Measurements from ENCODE around the gene CHRNB4.
"Not testable (repeated sequence)": the region's sequence is repeated elsewhere in the genome, so short reads cannot be mapped to it uniquely, and the experiment has no call there.

The CHRNB4 gene, protein sequence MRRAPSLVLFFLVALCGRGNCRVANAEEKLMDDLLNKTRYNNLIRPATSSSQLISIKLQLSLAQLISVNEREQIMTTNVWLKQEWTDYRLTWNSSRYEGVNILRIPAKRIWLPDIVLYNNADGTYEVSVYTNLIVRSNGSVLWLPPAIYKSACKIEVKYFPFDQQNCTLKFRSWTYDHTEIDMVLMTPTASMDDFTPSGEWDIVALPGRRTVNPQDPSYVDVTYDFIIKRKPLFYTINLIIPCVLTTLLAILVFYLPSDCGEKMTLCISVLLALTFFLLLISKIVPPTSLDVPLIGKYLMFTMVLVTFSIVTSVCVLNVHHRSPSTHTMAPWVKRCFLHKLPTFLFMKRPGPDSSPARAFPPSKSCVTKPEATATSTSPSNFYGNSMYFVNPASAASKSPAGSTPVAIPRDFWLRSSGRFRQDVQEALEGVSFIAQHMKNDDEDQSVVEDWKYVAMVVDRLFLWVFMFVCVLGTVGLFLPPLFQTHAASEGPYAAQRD

DNA sequence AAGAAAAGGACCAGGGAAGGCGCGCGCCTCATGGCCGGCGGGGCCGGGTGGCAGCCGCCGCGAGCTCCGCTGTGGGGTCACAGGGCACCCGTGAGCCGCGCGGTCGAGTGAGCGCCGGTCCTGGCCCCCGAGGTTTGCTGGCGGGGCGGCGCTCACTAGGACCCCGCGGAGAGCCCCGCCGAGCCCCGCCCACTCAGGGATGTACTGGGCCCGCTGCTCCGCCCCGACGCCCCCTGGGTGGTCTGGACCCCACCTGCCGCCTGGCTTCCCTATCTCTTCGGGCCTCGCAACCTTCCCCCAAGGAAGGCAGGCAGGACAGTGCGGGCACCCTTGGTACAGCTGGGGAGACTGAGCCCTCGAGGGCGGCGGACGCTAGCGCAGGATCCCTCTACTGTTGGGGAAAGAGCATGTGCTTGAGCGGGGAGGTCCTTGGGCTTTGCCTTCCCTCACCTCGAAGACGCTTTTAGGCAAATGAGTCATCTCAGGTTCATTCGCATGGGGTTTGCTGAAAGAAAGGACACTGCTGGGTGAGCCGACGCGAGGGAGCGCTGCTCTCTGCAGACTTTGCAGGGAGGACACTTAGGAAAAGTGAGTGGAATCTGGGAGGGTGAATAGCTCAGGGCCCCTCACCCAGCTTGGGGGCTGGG is at the start of gene CHRNB4:
TSS of gene CHRNB4 (minus strand) at position 109 of the 647 bp plus-strand sequence. CDS start at position 32, 77 bp downstream.
- peak; percentile 26 for DNase-seq

GRCh38 chr15:78689626-78690025 is 48.6 kb upstream of the CHRNB4 start:
- DNase-seq, result no peak

GRCh38 chr15:78685925-78686324 is 44.9 kb upstream of the CHRNB4 start:
- DNase-seq, result no peak

- no peak for DNase-seq
These were observed 44.3 kb upstream of the CHRNB4 start for GRCh38 chr15:78685159-78685921.

DNA sequence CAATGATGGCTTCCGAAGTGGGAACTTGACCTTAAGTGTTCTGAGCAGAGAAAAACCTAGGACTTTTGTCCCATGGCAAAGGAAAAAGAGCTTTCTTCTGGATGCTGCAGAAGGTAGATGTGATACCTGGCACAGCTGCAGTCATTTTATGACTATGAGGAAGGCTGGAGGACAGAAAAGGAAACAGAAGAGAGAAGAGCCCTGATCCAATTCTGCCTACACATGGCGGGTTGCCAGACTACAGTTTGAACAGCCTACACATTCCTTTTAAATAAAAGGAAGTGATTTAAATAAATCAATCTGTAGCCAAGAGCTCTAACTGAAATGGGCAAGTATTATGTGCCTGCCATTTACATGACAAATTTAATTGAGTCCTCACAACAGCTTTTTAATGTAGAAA is 43.6 kb upstream of the CHRNB4 start:
- no peak for DNase-seq

DNA sequence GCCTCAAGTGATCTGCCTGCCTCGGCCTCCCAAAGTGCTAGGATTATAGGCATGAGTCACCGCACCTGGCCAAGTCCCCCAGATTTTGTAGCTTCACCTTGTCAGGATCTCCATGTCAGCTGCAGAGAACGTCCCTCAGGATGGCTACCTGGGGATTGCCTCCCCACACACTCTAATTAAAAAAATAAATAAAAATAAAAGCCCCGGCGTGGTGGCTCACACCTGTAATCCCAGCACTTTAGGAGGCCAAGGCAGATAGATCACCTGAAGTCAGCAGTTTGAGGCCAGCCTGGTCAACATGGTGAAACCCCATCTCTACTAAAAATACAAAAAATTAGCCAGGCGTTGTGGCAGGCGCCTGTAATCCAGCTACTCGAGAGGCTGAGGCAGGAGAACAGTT is 42.6 kb upstream of the CHRNB4 start:
- DNase-seq, result not testable (repeated sequence)

DNA sequence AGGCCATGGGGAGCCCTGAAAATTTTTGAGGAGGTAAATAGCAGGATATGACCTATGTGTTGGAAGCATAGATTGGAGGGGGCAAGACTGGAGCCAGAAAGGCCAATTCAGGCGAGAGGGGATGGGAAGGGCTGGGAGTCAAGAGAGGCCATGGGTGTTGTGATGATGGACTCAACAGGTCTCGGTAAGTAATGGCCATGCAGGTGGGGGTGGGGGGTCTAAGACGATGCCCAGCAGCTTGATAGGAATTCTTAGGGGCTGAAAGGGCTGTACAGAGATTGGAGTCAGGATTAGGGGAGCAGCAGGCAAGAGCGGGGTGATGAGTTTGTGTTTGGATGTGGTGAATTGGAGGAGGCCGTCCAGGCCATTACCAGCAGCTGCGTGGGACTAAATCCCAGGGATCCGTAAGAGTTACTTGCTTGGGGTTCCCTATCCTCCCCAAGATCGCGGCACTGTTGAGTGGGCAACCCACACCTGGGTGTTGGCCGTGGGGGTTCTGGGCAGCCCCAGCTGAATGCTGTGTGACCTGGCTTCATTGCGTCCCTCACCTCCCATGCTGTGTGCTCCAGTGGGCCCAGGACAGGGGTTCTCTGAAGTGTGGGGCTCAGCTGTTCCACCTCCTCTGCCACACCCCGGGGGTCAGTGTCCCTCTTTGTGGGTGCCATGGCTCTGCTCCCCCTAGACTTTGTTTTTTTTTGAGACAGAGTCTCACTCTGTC is 41.8 kb upstream of the CHRNB4 start:
- DNase-seq, result no peak

GRCh38 chr15:78682004-78682651 is 41.1 kb upstream of the CHRNB4 start:
- DNase-seq, result no peak

DNA sequence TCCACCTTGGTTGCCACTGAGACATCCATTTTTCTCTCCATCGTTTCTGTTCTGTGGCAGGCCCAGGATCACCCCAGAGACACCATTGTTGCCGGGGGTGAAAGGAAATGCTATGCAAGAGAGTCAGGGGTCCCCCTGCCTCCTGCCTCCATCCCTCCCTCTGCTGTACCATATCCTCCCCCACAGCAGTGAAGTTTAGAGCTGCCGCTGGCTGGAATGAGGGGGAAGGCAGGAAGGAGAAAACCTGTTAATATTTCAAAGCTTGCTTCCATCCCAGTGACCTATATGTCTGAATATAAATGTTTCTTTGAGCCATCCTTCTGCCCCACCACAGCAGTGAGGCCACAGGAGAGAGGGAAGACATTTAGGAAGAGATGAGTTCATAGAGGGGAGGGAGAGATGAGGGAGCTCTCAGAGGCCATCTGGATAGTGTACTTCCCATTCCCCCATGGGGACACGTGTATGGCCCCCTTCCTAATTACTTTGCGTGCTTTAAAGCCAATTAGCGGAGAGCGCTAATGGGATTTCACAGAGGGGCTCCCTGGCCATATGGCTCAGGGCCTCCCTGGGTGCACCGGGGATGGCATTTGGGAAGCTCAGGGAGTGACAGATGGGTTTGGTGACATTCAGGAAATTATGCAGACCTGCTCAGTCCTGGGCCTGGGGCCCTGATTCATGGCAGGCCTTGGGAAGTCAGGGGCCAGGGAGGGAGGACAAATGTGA is 40.4 kb upstream of the CHRNB4 start:
- no peak for DNase-seq

- no peak for DNase-seq
These were observed 39.5 kb upstream of the CHRNB4 start for GRCh38 chr15:78680431-78681075.

DNA sequence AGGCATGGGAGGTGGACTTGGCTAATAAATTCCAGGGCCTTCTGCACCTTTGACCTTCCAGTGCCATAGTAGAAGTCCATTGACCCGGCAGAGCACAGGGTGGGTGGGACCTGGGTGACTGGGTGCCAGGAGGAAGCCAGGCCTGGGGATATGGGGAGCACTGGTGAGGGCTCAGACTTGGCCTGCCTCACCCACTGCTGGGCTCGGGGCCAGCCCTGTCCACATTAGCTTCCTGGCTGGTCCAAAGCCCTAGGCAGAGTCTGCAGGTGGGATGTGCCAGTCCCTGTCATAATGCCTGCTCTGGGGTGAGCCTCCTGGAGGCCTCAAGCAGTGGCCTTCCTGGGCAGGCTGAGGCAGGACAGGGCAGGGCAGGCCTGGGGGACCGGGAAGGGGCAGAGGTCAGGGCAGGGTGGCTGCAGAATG is 38.1 kb upstream of the CHRNB4 start:
- no peak for DNase-seq

DNA sequence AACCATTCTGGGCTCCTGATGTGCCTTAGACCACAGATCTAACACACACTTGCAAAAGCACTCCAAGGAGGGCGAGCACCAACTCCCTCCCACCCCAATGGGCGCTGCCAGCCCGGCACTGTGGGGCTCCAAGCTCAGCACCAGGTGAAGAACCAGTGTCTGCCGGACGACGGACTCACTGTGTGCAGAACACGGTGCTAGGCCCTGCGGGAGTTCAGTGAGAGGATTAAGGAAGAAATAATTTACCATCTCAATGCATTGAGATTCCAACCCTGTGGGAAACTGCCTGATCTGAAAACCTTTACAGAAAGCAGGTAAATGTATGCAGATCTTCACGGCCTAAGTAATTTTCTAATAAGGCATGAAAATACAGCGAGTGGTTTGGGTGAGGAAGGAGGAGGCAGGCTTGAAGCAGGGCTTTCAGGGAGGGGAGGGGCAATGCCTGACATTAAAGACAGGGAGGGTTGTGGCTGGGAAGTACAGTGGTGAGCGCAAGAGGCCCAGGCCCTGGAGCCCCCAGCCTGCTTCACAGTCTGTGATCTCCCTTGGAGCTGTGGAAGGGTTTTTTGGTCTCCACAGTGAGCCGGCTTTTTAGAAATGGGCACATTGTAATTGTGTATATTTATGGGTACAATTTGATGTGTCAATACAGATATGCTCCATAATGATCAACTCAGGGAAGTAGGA is 35.6 kb upstream of the CHRNB4 start:
- DNase-seq, result no peak

- no peak for DNase-seq
These were observed 34.8 kb upstream of the CHRNB4 start for GRCh38 chr15:78675617-78676360.

DNA sequence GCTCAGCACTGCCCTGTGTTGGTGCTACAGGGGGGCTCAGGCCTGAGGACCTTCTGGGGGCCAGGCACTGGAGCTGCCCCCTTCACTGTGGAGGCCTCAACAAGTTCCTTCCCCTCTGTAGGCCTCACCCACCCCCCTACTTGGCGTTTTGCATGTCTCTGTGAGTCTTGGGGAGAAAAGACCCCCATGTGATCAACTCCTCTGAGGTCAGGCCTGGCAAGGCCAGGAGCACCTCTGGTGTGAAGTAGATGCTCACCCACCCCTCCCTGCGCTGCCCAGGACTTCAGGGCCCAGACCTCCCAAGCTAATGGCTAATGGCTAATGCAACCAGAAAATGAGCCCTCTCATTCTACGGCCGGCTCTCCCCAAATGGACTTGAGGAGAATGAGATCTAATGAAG is 34.2 kb upstream of the CHRNB4 start:
- no peak for DNase-seq

GRCh38 chr15:78673917-78674444 is 33.0 kb upstream of the CHRNB4 start:
- DNase-seq, result no peak

DNA sequence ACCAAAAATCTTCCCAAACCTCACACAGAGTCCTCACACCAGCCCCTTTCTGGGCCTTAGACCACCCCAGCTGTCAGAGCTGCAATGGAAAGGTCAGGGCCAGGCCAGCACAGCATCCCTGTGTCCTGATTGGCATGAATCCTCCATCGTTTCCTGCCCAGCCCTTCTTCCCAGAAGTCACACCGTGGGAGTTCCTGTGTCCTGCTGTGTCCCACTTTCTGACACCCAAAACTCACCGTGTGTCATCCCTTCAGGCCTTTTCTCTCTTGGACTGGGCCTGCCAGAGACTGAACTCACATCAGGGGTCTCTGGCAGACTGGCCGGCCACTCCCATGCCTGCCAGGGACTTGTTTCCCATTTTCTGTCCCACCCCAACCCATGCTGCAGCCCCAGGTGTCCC is 32.5 kb upstream of the CHRNB4 start:
- DNase-seq, result no peak

DNA sequence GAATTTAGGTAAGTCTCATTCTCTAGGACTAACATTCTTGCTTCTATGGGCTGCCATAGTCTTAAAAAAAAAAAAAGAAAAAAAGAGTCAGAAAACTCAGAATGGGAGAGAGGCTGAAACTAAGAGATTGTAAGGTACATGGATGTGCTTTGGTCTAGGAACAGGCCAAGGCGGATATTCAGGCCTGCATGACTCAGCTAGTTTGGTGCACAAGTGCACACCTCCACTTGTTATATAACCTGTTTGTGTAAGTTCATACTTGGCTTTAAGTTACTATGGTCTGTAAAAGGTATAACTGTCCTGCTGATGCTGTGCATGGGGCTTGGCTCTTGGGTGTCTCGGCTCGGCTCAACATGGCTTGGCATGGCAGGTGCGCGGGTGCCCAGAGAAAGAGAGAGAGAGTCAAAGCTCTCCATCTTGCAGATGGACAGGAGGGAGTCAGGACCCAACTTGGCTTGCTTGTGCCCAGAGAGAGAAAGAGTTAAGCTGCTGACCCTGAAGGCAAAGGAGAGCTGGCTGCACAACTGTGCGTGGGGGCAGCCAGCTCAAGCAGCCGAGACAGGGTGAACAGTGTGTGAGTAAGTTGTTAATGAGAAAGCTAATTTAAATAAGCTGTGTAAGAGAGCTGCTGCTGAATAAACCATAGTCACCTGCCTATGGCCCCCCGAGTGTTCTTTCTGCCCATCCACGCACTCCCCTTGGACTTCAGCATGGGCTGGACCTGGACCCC is 31.4 kb upstream of the CHRNB4 start:
- DNase-seq, result no peak

- DNase-seq, result no peak
These were observed 30.7 kb upstream of the CHRNB4 start for GRCh38 chr15:78671626-78672211.

Measured in stimulated activated CD4-positive, alpha-beta T cell treated with anti-CD3 and anti-CD28 coated beads, Interleukin-4, amount 100 ng/mL, for 1 hour (primary cell).